Activated CD8-positive, alpha-beta T cell treated with anti-CD3 and anti-CD28 coated beads for 36 hours (primary cell): ENCODE results near the gene BNC2. TPM values are rescaled to one million over a fixed set of nuclear protein-coding genes. Genes with fewer than 3 reads are reported as not detected.

Source experiments
- ATAC-seq: fragments of 200-7000 bp; cut with Tn5 transposase; one replicate; pipeline ENCODE4 v1.10.0; 2021; ENCODE audit warnings: mild to moderate bottlenecking, moderate library complexity
- CTCF ChIA-PET: fragments of 350-600 bp; sonication (Branson Sonifier 250); formaldehyde crosslinking; loops from one replicate; lab custom pipeline; 2021; ENCODE audit warnings: antibody characterized with exemption; lab: Charles Lee
- POLR2A ChIA-PET: fragments of 350-600 bp; sonication (Branson Sonifier 250); formaldehyde crosslinking; loops from one replicate; lab custom pipeline; 2021; ENCODE audit warnings: antibody characterized with exemption; lab: Charles Lee
- DNase-seq: peaks from one replicate; pipeline ENCODE4 v3.0.0-alpha.2; 2020
- H3K27ac Mint-ChIP-seq: one replicate; pipeline ENCODE4 v1.8.0; 2021; ENCODE audit warnings: mild to moderate bottlenecking, mixed read lengths
- H3K27me3 Mint-ChIP-seq: one replicate; pipeline ENCODE4 v1.8.0; 2021; ENCODE audit warnings: mixed read lengths
- H3K36me3 Mint-ChIP-seq: one replicate; pipeline ENCODE4 v1.8.0; 2021; ENCODE audit warnings: low read depth, mixed read lengths
- H3K4me1 Mint-ChIP-seq: one replicate; pipeline ENCODE4 v1.8.0; 2021; ENCODE audit warnings: low read depth, mixed read lengths
- H3K4me3 Mint-ChIP-seq: one replicate; pipeline ENCODE4 v1.8.0; 2021; ENCODE audit warnings: mild to moderate bottlenecking, moderate library complexity, mixed read lengths
- H3K9me3 Mint-ChIP-seq: one replicate; pipeline ENCODE4 v1.8.0; 2021; ENCODE audit warnings: mixed read lengths
- intact Hi-C: fragments of 100-400 bp; cut with micrococcal nuclease; formaldehyde crosslinking; loops from one replicate; pipeline ENCODE4 v1.10.0; 2022
- total RNA-seq, 2 experiments: library from RNA; stranded (reverse); gene quantifications; one replicate each; pipeline ENCODE4 v1.2.3, GENCODE V29; 2021
- TF ChIP-seq, protein P1 (sequence below): fragments of 200-600 bp; IDR thresholded peaks from one replicate; pipeline ENCODE4 v1.8.0; 2022; ENCODE audit warnings: antibody characterized with exemption, mild to moderate bottlenecking

Gene BNC2
- total RNA-seq, 2 experiments from 2014 or later, result not detected

DNA sequence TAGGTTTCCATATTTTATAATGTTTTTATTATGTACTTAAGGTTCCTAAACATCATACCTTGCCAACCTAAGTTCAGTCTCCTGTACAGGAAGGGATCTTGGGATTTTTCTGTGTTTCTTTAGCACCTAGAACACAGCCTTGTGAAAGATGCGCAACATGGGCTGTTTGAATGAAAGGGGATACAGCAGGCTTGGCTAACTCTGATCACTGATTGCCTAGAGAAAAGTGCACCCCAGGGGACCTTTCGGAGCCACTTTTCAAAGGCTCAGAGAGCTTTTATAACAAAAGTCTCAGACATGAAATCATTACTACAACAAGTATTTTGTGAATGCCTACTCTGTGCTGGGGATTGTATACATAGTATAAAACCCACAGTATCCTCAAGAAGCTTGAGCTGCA is 261.6 kb downstream of the BNC2 start:
- Mint-ChIP-seq H3K27ac (no peak overlapping the region), H3K27me3 (no peaks in the 10 kb centered on the region), H3K9me3 (no peaks in the 10 kb centered on the region), H3K4me3 (no peak overlapping the region), H3K4me1 (no peaks in the 10 kb centered on the region), H3K36me3 (no peaks in the 10 kb centered on the region)
- DNase-seq, result no peak
- TF ChIP-seq, protein P1, sequence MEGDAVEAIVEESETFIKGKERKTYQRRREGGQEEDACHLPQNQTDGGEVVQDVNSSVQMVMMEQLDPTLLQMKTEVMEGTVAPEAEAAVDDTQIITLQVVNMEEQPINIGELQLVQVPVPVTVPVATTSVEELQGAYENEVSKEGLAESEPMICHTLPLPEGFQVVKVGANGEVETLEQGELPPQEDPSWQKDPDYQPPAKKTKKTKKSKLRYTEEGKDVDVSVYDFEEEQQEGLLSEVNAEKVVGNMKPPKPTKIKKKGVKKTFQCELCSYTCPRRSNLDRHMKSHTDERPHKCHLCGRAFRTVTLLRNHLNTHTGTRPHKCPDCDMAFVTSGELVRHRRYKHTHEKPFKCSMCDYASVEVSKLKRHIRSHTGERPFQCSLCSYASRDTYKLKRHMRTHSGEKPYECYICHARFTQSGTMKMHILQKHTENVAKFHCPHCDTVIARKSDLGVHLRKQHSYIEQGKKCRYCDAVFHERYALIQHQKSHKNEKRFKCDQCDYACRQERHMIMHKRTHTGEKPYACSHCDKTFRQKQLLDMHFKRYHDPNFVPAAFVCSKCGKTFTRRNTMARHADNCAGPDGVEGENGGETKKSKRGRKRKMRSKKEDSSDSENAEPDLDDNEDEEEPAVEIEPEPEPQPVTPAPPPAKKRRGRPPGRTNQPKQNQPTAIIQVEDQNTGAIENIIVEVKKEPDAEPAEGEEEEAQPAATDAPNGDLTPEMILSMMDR, result no peak
- intact Hi-C loops, result no loop called here
- POLR2A ChIA-PET, result no interaction called here
- ATAC-seq, result no peak
- CTCF ChIA-PET, result no interaction called here

DNA sequence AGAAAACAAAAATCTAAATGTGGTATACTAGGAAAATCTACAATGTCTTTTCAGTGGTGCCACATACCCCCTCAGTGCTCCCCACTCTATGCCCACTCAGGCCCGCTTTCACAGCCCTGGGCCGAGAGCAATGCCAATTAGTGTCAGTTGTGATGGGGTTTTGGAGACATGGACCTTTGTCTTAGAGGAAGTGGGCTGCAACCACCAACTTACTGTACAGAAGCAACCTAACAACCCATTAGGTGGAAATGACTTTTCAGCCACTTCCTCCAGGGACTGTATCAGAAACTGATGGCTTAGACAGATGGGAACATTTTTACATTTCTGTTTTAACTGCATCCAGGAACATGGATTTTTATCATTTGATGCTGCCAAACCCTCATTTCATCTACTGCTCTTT is 268.0 kb downstream of the BNC2 start:
- H3K4me1 Mint-ChIP-seq, result no peaks in the 10 kb centered on the region
- POLR2A ChIA-PET, result no interaction called here
- no peaks in the 10 kb centered on the region for H3K9me3 Mint-ChIP-seq
- ATAC-seq (no peak), DNase-seq (no peak)
- no peak overlapping the region for H3K27ac Mint-ChIP-seq
- H3K36me3 Mint-ChIP-seq, result no peaks in the 10 kb centered on the region
- CTCF ChIA-PET, result no interaction called here
- intact Hi-C loops, result no loop called here
- H3K4me3 Mint-ChIP-seq, result no peak overlapping the region
- TF ChIP-seq, protein P1, result no peak
- H3K27me3 Mint-ChIP-seq, result no peaks in the 10 kb centered on the region

DNA sequence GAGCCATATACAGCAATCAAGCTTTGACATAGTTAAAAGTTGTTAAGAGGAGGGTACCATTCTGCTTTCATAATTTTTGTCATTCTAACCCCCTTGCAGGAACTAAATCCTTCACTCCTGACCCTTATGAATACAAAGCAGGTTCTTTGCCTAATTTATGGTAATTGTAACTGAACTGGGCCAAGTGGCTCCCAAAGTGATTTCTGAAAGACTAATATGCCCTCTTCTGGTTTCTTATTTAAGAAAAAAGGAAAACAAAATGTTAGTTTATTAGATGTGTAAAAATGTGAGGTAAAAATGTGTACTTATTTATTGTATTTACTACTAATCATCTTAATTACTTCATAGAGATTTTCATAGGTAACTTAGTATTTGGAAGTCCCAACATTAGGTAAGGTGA is 268.5 kb downstream of the BNC2 start:
- TF ChIP-seq, protein P1, result no peak
- no peak overlapping the region for H3K27ac Mint-ChIP-seq

DNA sequence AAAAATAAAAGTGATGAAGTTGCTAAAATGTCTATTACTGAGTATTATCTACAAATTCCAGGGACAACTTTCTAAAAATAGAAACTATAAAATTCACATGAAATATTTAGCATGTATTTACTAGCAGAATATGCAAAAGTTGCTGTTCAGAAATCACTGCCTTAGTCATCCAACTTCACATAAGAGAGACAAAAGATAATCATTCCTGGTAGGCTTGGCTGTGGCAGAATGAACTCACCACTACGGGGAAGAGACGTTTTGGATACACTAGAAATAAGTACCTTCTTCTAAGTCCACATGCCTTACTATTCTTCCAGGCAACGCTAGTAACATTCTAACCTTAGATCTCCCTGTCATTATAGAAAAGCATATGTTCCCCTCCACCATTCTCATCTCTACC is 272.2 kb downstream of the BNC2 start:
- H3K27ac Mint-ChIP-seq, result no peak overlapping the region
- DNase-seq (no peak), ATAC-seq (no peak)
- H3K27me3 Mint-ChIP-seq, result no peaks in the 10 kb centered on the region
- H3K4me3 Mint-ChIP-seq, result no peak overlapping the region
- ChIA-PET CTCF (no interaction called here), POLR2A (no interaction called here)
- H3K9me3 Mint-ChIP-seq, result no peaks in the 10 kb centered on the region
- H3K4me1 Mint-ChIP-seq, result no peaks in the 10 kb centered on the region
- TF ChIP-seq, protein P1, result no peak
- no peaks in the 10 kb centered on the region for H3K36me3 Mint-ChIP-seq
- intact Hi-C loops, result no loop called here

More for the DNA sequence above, 268.5 kb downstream of the BNC2 start:
- intact Hi-C loops, result no loop called here
- POLR2A ChIA-PET, result no interaction called here
- Mint-ChIP-seq H3K9me3 (no peaks in the 10 kb centered on the region), H3K36me3 (no peaks in the 10 kb centered on the region), H3K4me1 (no peaks in the 10 kb centered on the region), H3K4me3 (no peak overlapping the region), H3K27me3 (no peaks in the 10 kb centered on the region)
- DNase-seq (no peak), ATAC-seq (no peak)
- CTCF ChIA-PET, result no interaction called here

DNA sequence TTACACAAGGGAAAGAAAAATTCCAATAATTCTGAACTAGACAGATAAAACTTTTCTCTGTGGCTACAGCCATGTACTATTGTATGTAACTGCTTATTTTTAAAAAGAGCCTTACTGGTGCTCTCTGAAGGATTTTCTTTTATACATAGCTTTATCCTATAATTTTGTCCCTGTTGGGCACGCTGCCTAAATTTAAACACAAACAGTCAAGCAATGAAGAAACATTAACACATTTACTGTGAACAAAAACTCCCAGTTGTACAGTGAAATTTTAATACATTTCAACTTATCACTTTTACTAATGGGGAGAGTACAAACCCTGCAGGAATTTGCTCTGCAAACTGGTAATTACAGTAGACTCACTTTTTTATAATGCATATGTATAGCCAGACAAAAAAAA is 273.3 kb downstream of the BNC2 start:
- Mint-ChIP-seq H3K36me3 (no peaks in the 10 kb centered on the region), H3K27ac (no peak overlapping the region), H3K4me1 (no peaks in the 10 kb centered on the region), H3K4me3 (no peak overlapping the region), H3K9me3 (no peaks in the 10 kb centered on the region), H3K27me3 (no peaks in the 10 kb centered on the region)
- ChIA-PET POLR2A (no interaction called here), CTCF (no interaction called here)
- no peak for DNase-seq
- TF ChIP-seq, protein P1, result no peak
- no peak for ATAC-seq
- intact Hi-C loops, result no loop called here
